Neural progenitor cell (in vitro differentiated cells): Measurements from ENCODE around the gene C6orf89. TPM values are rescaled to one million over a fixed set of nuclear protein-coding genes. Genes with fewer than 3 reads are reported as not detected.

Experiments used
- DNase-seq: peaks from one replicate; pipeline ENCODE4 v3.0.0-alpha.2; 2016; ENCODE audit warnings: low spot score
- H2AFZ ChIP-seq: fragments of 200-600 bp; sonication (generic); replicated peaks from 2 replicates; pipeline ENCODE4 v1.6.1; 2016; ENCODE audit warnings: antibody characterized with exemption
- H3F3A ChIP-seq: fragments of 200-600 bp; sonication (generic); 2 replicates; pipeline ENCODE4 v1.6.1; 2016; ENCODE audit warnings: antibody characterized with exemption, low read depth
- H3K27ac ChIP-seq: fragments of 200-600 bp; sonication (generic); 2 replicates; pipeline ENCODE4 v1.5.1; 2016; ENCODE audit warnings: mild to moderate bottlenecking
- H3K27me3 ChIP-seq: fragments of 200-600 bp; sonication (generic); 2 replicates; pipeline ENCODE4 v1.6.1; 2016; ENCODE audit warnings: mild to moderate bottlenecking, moderate library complexity
- H3K36me3 ChIP-seq: fragments of 200-600 bp; sonication (generic); 2 replicates; pipeline ENCODE4 v1.5.1; 2016
- H3K4me1 ChIP-seq: fragments of 200-600 bp; sonication (generic); 2 replicates; pipeline ENCODE4 v1.6.1; 2016; ENCODE audit warnings: mixed run types
- H3K4me2 ChIP-seq: fragments of 200-600 bp; sonication (generic); 2 replicates; pipeline ENCODE4 v1.6.1; 2016
- H3K4me3 ChIP-seq: fragments of 200-600 bp; sonication (generic); 2 replicates; pipeline ENCODE4 v1.5.1; 2016
- H3K79me2 ChIP-seq: fragments of 200-600 bp; sonication (generic); 2 replicates; pipeline ENCODE4 v1.6.1; 2016; ENCODE audit warnings: low read depth
- H3K9ac ChIP-seq: fragments of 200-600 bp; sonication (generic); 2 replicates; pipeline ENCODE4 v1.6.1; 2016
- H3K9me3 ChIP-seq: fragments of 200-600 bp; sonication (generic); 2 replicates; pipeline ENCODE4 v1.5.1; 2016; ENCODE audit warnings: low read depth
- H4K20me1 ChIP-seq: fragments of 200-600 bp; sonication (generic); 2 replicates; pipeline ENCODE4 v1.6.1; 2016; ENCODE audit warnings: low read depth
- H3K27ac Mint-ChIP-seq: 3 replicates; pipeline ENCODE4 v1.8.0; 2021; ENCODE audit warnings: mixed read lengths
- H3K27me3 Mint-ChIP-seq: 2 replicates; pipeline ENCODE4 v1.8.0; 2022; ENCODE audit warnings: low read depth, mild to moderate bottlenecking, inconsistent platforms, moderate library complexity, mixed read lengths; ENCODE audit not compliant: insufficient read depth
- H3K36me3 Mint-ChIP-seq: 3 replicates; pipeline ENCODE4 v1.8.0; 2021; ENCODE audit warnings: mixed read lengths
- H3K4me1 Mint-ChIP-seq: 3 replicates; pipeline ENCODE4 v1.8.0; 2021; ENCODE audit warnings: mixed read lengths
- H3K4me3 Mint-ChIP-seq: 3 replicates; pipeline ENCODE4 v1.8.0; 2021; ENCODE audit warnings: mild to moderate bottlenecking, moderate library complexity, mixed read lengths
- H3K9me3 Mint-ChIP-seq: 3 replicates; pipeline ENCODE4 v1.8.0; 2020; ENCODE audit warnings: mixed read lengths
- EZH2 ChIP-seq: fragments of 200-600 bp; sonication (generic); IDR thresholded peaks from 2 replicates; pipeline ENCODE4 v1.6.1; 2017; ENCODE audit warnings: antibody characterized with exemption, mild to moderate bottlenecking, moderate library complexity
- EZH2phosphoT487 ChIP-seq: fragments of 200-600 bp; sonication (generic); IDR thresholded peaks from 2 replicates; pipeline ENCODE4 v1.6.1; 2017; ENCODE audit warnings: antibody characterized with exemption
- total RNA-seq: library from RNA; depleted of rRNA; stranded (reverse); fragments of >200 nt; gene quantifications from 2 replicates; pipeline ENCODE4 v1.2.3, GENCODE V29; 2015; ENCODE audit warnings: low replicate concordance
- TF ChIP-seq, protein P1 (sequence below): fragments of 200-600 bp; sonication (generic); IDR thresholded peaks from 2 replicates; pipeline ENCODE4 v1.5.1; 2017; ENCODE audit warnings: antibody characterized with exemption, mild to moderate bottlenecking

Gene C6orf89
- total RNA-seq, 1 donor from 2014 or later, result 21.2 TPM

DNA sequence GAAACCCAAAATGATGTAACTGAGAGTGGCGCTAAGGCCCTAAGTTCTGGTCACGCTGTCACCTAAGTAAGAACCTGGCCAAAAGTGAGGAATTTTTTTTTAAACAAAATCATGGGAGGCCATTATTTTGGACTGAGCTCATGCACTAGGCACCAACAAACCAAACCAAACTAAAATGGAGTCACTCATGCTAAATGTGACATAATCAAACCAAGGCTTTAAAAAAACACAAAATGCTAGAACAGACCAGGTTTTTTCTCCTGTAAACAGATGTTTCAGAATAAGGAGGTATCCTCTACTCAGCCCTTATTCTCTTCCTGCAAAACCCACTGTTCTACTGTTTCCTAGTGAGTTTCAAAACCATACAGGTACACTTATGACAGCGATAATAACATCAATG lies 1.1 kb upstream of the C6orf89 start:
- H3F3A ChIP-seq, result no peaks in the 10 kb centered on the region
- H3K79me2 ChIP-seq, result peaks cover 10% of the 10 kb centered on the region
- no peaks in the 10 kb centered on the region for H3K9me3 ChIP-seq
- peaks cover 19% of the 10 kb centered on the region for H3K4me1 Mint-ChIP-seq
- no peak overlapping the region for H3K4me2 ChIP-seq
- no peak overlapping the region for H3K9ac ChIP-seq
- TF ChIP-seq EZH2 (no peak), EZH2phosphoT487 (no peak)
- TF ChIP-seq, protein P1, sequence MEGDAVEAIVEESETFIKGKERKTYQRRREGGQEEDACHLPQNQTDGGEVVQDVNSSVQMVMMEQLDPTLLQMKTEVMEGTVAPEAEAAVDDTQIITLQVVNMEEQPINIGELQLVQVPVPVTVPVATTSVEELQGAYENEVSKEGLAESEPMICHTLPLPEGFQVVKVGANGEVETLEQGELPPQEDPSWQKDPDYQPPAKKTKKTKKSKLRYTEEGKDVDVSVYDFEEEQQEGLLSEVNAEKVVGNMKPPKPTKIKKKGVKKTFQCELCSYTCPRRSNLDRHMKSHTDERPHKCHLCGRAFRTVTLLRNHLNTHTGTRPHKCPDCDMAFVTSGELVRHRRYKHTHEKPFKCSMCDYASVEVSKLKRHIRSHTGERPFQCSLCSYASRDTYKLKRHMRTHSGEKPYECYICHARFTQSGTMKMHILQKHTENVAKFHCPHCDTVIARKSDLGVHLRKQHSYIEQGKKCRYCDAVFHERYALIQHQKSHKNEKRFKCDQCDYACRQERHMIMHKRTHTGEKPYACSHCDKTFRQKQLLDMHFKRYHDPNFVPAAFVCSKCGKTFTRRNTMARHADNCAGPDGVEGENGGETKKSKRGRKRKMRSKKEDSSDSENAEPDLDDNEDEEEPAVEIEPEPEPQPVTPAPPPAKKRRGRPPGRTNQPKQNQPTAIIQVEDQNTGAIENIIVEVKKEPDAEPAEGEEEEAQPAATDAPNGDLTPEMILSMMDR, result no peak
- H3K36me3 Mint-ChIP-seq, result no peaks in the 10 kb centered on the region
- H2AFZ ChIP-seq, result peak overlapping the region; percentile 97
- H3K4me1 ChIP-seq, result peaks cover 6% of the 10 kb centered on the region
- H3K27ac Mint-ChIP-seq, result peak overlapping the region; percentile 50
- no peak overlapping the region for H3K4me3 ChIP-seq
- H3K9me3 Mint-ChIP-seq, result peaks cover 2% of the 10 kb centered on the region
- H3K27me3 ChIP-seq, result no peaks in the 10 kb centered on the region
- no peak overlapping the region for H3K4me3 Mint-ChIP-seq
- DNase-seq, result no peak
- H4K20me1 ChIP-seq, result no peaks in the 10 kb centered on the region
- H3K27me3 Mint-ChIP-seq, result peaks cover 2% of the 10 kb centered on the region
- H3K27ac ChIP-seq, result no peak overlapping the region
- no peaks in the 10 kb centered on the region for H3K36me3 ChIP-seq

DNA sequence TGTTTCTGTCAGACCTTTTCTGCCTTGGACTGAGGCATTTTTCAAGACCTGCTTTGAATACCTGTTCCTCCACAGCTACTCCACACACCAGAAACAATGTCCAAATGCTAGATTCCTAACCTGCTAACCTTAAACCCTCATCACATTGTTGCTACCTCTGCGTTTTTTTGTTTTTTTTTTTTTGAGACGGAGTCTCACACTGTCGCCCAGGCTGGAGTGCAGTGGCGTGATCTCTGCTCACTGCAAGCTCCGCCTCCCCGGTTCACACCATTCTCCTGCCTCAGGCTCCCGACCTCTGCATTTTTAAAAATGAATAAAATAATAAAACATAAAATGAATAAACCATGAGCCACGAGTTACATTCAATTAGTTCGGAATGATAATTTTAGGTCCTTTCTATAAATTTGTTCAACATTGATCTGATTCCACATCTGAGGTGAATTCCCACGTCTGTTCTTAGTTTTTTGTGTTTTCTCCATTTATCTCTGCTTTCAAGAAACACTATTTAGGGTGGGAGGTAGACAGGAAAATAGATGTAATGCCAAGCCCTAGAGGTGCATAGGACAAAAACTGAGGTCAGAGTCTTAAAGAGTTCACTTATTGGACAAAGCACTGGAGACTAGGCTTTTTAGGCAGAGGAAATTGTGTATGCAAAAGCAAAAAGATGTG lies 1.3 kb downstream of the C6orf89 start:
- Mint-ChIP-seq H3K36me3 (no peaks in the 10 kb centered on the region), H3K27me3 (peaks cover 4% of the 10 kb centered on the region), H3K4me1 (peaks cover 19% of the 10 kb centered on the region), H3K4me3 (peak overlapping the region; percentile 95), H3K27ac (peak overlapping the region; percentile 43), H3K9me3 (no peaks in the 10 kb centered on the region)
- H3K4me3 ChIP-seq, result peak overlapping the region; percentile 64
- H3K36me3 ChIP-seq, result no peaks in the 10 kb centered on the region
- peaks cover 10% of the 10 kb centered on the region for H3K79me2 ChIP-seq
- TF ChIP-seq EZH2, result no peak
- no peak for TF ChIP-seq EZH2phosphoT487
- TF ChIP-seq, protein P1, result no peak
- H3K9ac ChIP-seq, result no peak overlapping the region
- H2AFZ ChIP-seq, result no peak overlapping the region
- H4K20me1 ChIP-seq, result no peaks in the 10 kb centered on the region
- no peak for DNase-seq
- H3K27me3 ChIP-seq, result no peaks in the 10 kb centered on the region
- H3K9me3 ChIP-seq, result no peaks in the 10 kb centered on the region
- peaks cover 6% of the 10 kb centered on the region for H3K4me1 ChIP-seq
- H3K27ac ChIP-seq, result no peak overlapping the region
- H3F3A ChIP-seq, result no peaks in the 10 kb centered on the region
- H3K4me2 ChIP-seq, result peak overlapping the region; percentile 83

DNA sequence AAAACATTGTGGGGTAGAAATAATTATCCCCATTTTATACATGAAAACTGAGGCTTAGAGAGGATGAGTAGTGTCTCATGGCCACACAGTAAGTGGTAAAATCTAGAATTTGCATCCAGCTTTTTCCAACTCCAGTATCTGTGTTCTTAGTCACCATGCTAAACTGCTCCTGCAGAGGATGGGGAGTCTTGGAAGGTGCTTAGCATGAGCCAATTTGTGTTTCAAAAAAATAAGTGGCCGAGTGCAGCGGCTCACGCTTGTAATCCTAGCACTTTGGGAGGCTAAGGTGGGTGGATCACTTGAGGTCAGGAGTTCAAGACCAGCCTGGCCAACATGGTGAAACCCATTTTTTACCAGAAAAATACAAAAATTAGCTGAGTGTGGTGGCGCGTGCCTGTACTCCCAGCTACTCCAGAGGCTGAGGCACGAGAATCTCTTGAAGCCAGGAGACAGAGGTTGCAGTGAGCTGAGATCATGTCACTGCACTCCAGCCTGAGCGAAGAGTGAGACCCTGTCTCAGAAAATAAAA lies 2.4 kb downstream of the C6orf89 start:
- DNase-seq, result no peak
- Histone ChIP-seq H3K27me3 (no peaks in the 10 kb centered on the region), H3K9ac (no peak overlapping the region), H3F3A (no peaks in the 10 kb centered on the region), H3K27ac (no peak overlapping the region), H3K4me1 (peaks cover 6% of the 10 kb centered on the region), H2AFZ (no peak overlapping the region), H3K79me2 (peaks cover 10% of the 10 kb centered on the region), H4K20me1 (no peaks in the 10 kb centered on the region), H3K4me3 (no peak overlapping the region), H3K36me3 (no peaks in the 10 kb centered on the region), H3K4me2 (no peak overlapping the region), H3K9me3 (no peaks in the 10 kb centered on the region)
- peaks cover 19% of the 10 kb centered on the region for H3K4me1 Mint-ChIP-seq
- peaks cover 4% of the 10 kb centered on the region for H3K27me3 Mint-ChIP-seq
- no peaks in the 10 kb centered on the region for H3K9me3 Mint-ChIP-seq
- no peak overlapping the region for H3K27ac Mint-ChIP-seq
- H3K4me3 Mint-ChIP-seq, result no peak overlapping the region
- no peak for TF ChIP-seq EZH2phosphoT487
- TF ChIP-seq, protein P1, result no peak
- TF ChIP-seq EZH2, result no peak
- no peaks in the 10 kb centered on the region for H3K36me3 Mint-ChIP-seq
